Esophagus squamous epithelium (tissue), 5 donors: Measurements from ENCODE around the gene IL16. TPM values are rescaled to one million over a fixed set of nuclear protein-coding genes. Genes with fewer than 3 reads are reported as not detected.
A peak's percentile ranks its signal among the peaks of the same experiment; 100 is the strongest.

Source experiments
- DNase-seq: peaks from one replicate; lab custom pipeline; 2025; lab: John Stamatoyannopoulos, UW
- H3K27ac ChIP-seq, 4 donors: fragments of 200-600 bp; sonication (generic); one replicate each; pipeline ENCODE4 v1.5.1; 2016 to 2019; ENCODE audit warnings: mild to moderate bottlenecking in 1 of 4
- H3K27me3 ChIP-seq, 4 donors: fragments of 200-600 bp; sonication (generic); 1 replicate in 3 of 4; 2 replicates in 1 of 4; pipeline versions ENCODE4 v1.5.1 to v1.6.0; 2017 to 2021; ENCODE audit warnings: antibody characterized with exemption in 1 of 4
- H3K36me3 ChIP-seq, 3 donors: fragments of 200-600 bp; sonication (generic); one replicate each; pipeline ENCODE4 v1.5.1; 2016 to 2019
- H3K4me1 ChIP-seq, 3 donors: fragments of 200-600 bp; sonication (generic); one replicate each; pipeline ENCODE4 v1.5.1; 2017 to 2019
- H3K4me3 ChIP-seq, 4 donors: fragments of 200-600 bp; sonication (generic); 1 replicate in 3 of 4; 2 replicates in 1 of 4; pipeline ENCODE4 v1.5.1; 2016 to 2019; ENCODE audit warnings: mild to moderate bottlenecking in 2 of 4, moderate library complexity in 1 of 4
- H3K9me3 ChIP-seq, 3 donors: fragments of 200-600 bp; sonication (generic); one replicate each; pipeline ENCODE4 v1.5.1; 2016 to 2019
- CTCF ChIP-seq, 6 experiments: fragments of 450-650 bp in 4 of 6; fragments of 200-600 bp in 2 of 6; sonication (generic) in 2 of 6; IDR thresholded peaks; one replicate each; pipeline ENCODE4 v1.5.1; 2016 to 2019; ENCODE audit warnings: antibody characterized with exemption in 6 of 6, mild to moderate bottlenecking in 4 of 6, moderate library complexity in 4 of 6
- POLR2A ChIP-seq, 4 donors: fragments of 450-650 bp; IDR thresholded peaks; one replicate each; pipeline ENCODE4 v1.6.1; 2017; ENCODE audit warnings: antibody characterized with exemption in 4 of 4, mild to moderate bottlenecking in 4 of 4, moderate library complexity in 3 of 4
- WGBS, 2 donors: methylation state at CpG; one replicate each; pipeline ENCODE4 v1.1.5; 2018; 5-methylcytosine and 5-hydroxymethylcytosine counted together
- intact Hi-C: fragments of 100-400 bp; cut with DNase I; formaldehyde crosslinking; loops from one replicate; pipeline ENCODE4 v1.15.0; 2022
- total RNA-seq, 4 donors: library from RNA; depleted of rRNA; stranded (reverse); fragments of >200 nt; gene quantifications; one replicate each; pipeline ENCODE4 v1.1.0, GENCODE V29; 2016
- donor health status: DM: yes; HTN: yes; CAD: no.

The IL16 gene
- total RNA-seq, 4 donors from 2014 or later = 2.3 to 20.0 (median 4.6) TPM

GRCh38 chr15:81253846-81254245 lies 57.2 kb downstream of the IL16 start:
- intact Hi-C loops = no loop called here
- Histone ChIP-seq H3K36me3 (no peaks in the 10 kb centered on the region), H3K27ac (no peak overlapping the region), H3K4me3 (no peak overlapping the region), H3K9me3 (peaks cover 0 to 5% (median 0%) of the 10 kb centered on the region in 3 donors), H3K4me1 (peaks cover 0 to 15% (median 6%) of the 10 kb centered on the region in 3 donors), H3K27me3 (peaks cover 0 to 16% (median 0%) of the 10 kb centered on the region in 4 donors)
- no peak for DNase-seq
- TF ChIP-seq POLR2A (IDR thresholded peaks at IDR 0.05) (no peak), CTCF (IDR thresholded peaks at IDR 0.05) (no peak)
- WGBS, 2 donors = 82 to 100% methylated on average over 2 of the region's 2 CpGs

GRCh38 chr15:81254277-81254915 lies 57.7 kb downstream of the IL16 start:
- peaks cover 0 to 15% (median 6%) of the 10 kb centered on the region in 3 donors for H3K4me1 ChIP-seq
- WGBS, 2 donors = 55 to 58% methylated on average over 5 of the region's 5 CpGs
- H3K36me3 ChIP-seq = no peaks in the 10 kb centered on the region
- no peak overlapping the region for H3K4me3 ChIP-seq
- peaks cover 0 to 5% (median 0%) of the 10 kb centered on the region in 3 donors for H3K9me3 ChIP-seq
- DNase-seq = no peak
- peaks cover 0 to 16% (median 0%) of the 10 kb centered on the region in 4 donors for H3K27me3 ChIP-seq
- H3K27ac ChIP-seq = peak overlapping the region in 1 of 4 donors; percentile 14
- intact Hi-C loops = no loop called here
- TF ChIP-seq CTCF (IDR thresholded peaks at IDR 0.05) (no peak), POLR2A (IDR thresholded peaks at IDR 0.05) (no peak)

- H3K9me3 ChIP-seq = peaks cover 0 to 5% (median 0%) of the 10 kb centered on the region in 3 donors
- peak overlapping the region in 1 of 4 donors; percentile 14 for H3K27ac ChIP-seq
- H3K4me3 ChIP-seq = no peak overlapping the region
- peaks cover 0 to 15% (median 6%) of the 10 kb centered on the region in 3 donors for H3K4me1 ChIP-seq
- no peak for DNase-seq
- peaks cover 0 to 16% (median 0%) of the 10 kb centered on the region in 4 donors for H3K27me3 ChIP-seq
- intact Hi-C loops = no loop called here
- TF ChIP-seq POLR2A (IDR thresholded peaks at IDR 0.05) (no peak), CTCF (IDR thresholded peaks at IDR 0.05) (no peak)
- no peaks in the 10 kb centered on the region for H3K36me3 ChIP-seq
- WGBS, 2 donors = 79 to 86% methylated on average over 3 of the region's 3 CpGs
These were observed 58.2 kb downstream of the IL16 start for GRCh38 chr15:81254916-81255290.

- DNase-seq = no peak
- H3K36me3 ChIP-seq = no peaks in the 10 kb centered on the region
- H3K9me3 ChIP-seq = no peaks in the 10 kb centered on the region
- H3K4me1 ChIP-seq = peaks cover 0 to 15% (median 6%) of the 10 kb centered on the region in 3 donors
- H3K27me3 ChIP-seq = peaks cover 0 to 16% (median 0%) of the 10 kb centered on the region in 4 donors
- peak overlapping the region in 1 of 4 donors; percentile 14 for H3K27ac ChIP-seq
- WGBS, 2 donors = 67 to 73% methylated on average over 4 of the region's 5 CpGs
- TF ChIP-seq CTCF (IDR thresholded peaks at IDR 0.05) (no peak), POLR2A (IDR thresholded peaks at IDR 0.05) (no peak)
- intact Hi-C loops = no loop called here
- H3K4me3 ChIP-seq = no peak overlapping the region
These were observed 58.8 kb downstream of the IL16 start for GRCh38 chr15:81255315-81255957.

- Histone ChIP-seq H3K27me3 (peaks cover 0 to 15% (median 0%) of the 10 kb centered on the region in 4 donors), H3K27ac (no peak overlapping the region), H3K4me3 (no peak overlapping the region), H3K4me1 (peaks cover 0 to 15% (median 6%) of the 10 kb centered on the region in 3 donors), H3K9me3 (no peaks in the 10 kb centered on the region), H3K36me3 (no peaks in the 10 kb centered on the region)
- intact Hi-C loops = no loop called here
- no peak for TF ChIP-seq POLR2A (IDR thresholded peaks at IDR 0.05)
- TF ChIP-seq CTCF (IDR thresholded peaks at IDR 0.05) = no peak
- no peak for DNase-seq
These were observed 59.3 kb downstream of the IL16 start for GRCh38 chr15:81255958-81256320.
